Naive thymus-derived CD8-positive, alpha-beta T cell (primary cell): Measurements from ENCODE around the gene UBA52. TPM values are rescaled to one million over a fixed set of nuclear protein-coding genes. Genes with fewer than 3 reads are reported as not detected.

ENCODE experiments used
- ATAC-seq, 2 donors: fragments of 150-1000 bp; cut with Tn5 transposase in 1 of 2; sonication (Bioruptor Pico), chemical (Tn5 transposase) in 1 of 2; 1 replicate in 1 of 2; 2 replicates in 1 of 2; pipeline ENCODE4 v1.10.0; 2021; ENCODE audit warnings: mild to moderate bottlenecking in 2 of 2, moderate library complexity in 2 of 2
- POLR2A ChIA-PET: fragments of 350-600 bp; sonication (Branson Sonifier 250); formaldehyde crosslinking; loops from one replicate; lab custom pipeline; 2021; ENCODE audit warnings: antibody characterized with exemption; lab: Charles Lee
- DNase-seq, 10 donors: peaks; one replicate each; pipeline versions ENCODE4 v3.0.0 to v3.0.0-alpha.2; 2020 to 2022
- H3K27ac Mint-ChIP-seq, 10 donors: one replicate each; pipeline ENCODE4 v1.8.0; 2020 to 2022; ENCODE audit warnings: mild to moderate bottlenecking in 10 of 10, mixed read lengths in 10 of 10, moderate library complexity in 4 of 10, inconsistent platforms in 1 of 10
- H3K27me3 Mint-ChIP-seq, 5 donors: one replicate each; pipeline ENCODE4 v1.8.0; 2021 to 2022; ENCODE audit warnings: mixed read lengths in 5 of 5
- H3K36me3 Mint-ChIP-seq, 3 donors: one replicate each; pipeline ENCODE4 v1.8.0; 2020 to 2022; ENCODE audit warnings: mixed read lengths in 3 of 3, mild to moderate bottlenecking in 2 of 3, inconsistent platforms in 1 of 3
- H3K4me1 Mint-ChIP-seq, 4 donors: one replicate each; pipeline ENCODE4 v1.8.0; 2021 to 2022; ENCODE audit warnings: mixed read lengths in 4 of 4
- H3K4me3 Mint-ChIP-seq, 10 donors: one replicate each; pipeline ENCODE4 v1.8.0; 2020 to 2022; ENCODE audit warnings: mild to moderate bottlenecking in 10 of 10, mixed read lengths in 10 of 10, moderate library complexity in 6 of 10, inconsistent platforms in 1 of 10
- H3K9me3 Mint-ChIP-seq, 9 donors: one replicate each; pipeline ENCODE4 v1.8.0; 2020 to 2022; ENCODE audit warnings: mixed read lengths in 9 of 9, mild to moderate bottlenecking in 3 of 9, inconsistent platforms in 1 of 9, moderate library complexity in 1 of 9
- polyA plus RNA-seq, 3 donors: library from polyadenylated mRNA; unstranded; fragments of 300-500 nt; fragmentation: Illumina TruSeq; gene quantifications; one replicate each; pipeline ENCODE4 v1.2.3, GENCODE V29; 2021
- total RNA-seq, 8 experiments: library from RNA in 2 of 8; stranded (reverse) in 2 of 8; gene quantifications; one replicate each; pipeline ENCODE4 v1.2.3 and lab custom pipeline; 2021 to 2026

Gene UBA52
- total and polyA plus RNA-seq, 5 experiments from 2014 or later, result 1,743 to 2,077 (median 1,986) TPM

DNA sequence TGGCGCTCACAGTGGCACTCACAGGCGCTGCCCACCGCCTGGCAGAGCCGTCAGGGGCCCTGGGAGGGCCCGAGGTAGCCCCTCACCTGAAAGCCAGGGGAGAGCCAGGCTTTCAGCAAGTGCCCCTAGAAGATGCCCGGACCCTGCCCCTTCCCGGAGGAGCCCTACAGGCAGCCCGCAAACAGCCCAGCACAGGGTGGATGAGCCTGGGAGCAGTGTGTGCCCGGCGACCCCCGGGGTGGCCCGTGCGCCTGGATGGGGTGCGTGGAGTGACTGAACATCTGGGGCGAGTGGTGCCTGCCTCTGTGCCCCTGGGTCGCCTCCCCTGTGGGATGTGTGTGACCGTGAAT lies 33.5 kb downstream of the UBA52 start:
- Mint-ChIP-seq H3K27me3 (peaks cover 20 to 80% (median 46%) of the 10 kb centered on the region in 5 donors), H3K9me3 (no peaks in the 10 kb centered on the region), H3K27ac (peak overlapping the region in 3 of 10 donors; percentile 37 to 92 (median 63)), H3K4me1 (peaks cover 6 to 37% (median 17%) of the 10 kb centered on the region in 4 donors), H3K36me3 (peaks cover 0 to 9% (median 0%) of the 10 kb centered on the region in 3 donors), H3K4me3 (peak overlapping the region in 9 of 10 donors; percentile 22 to 76 (median 50))
- ATAC-seq (no peak), DNase-seq (no peak)
- POLR2A ChIA-PET, result interaction anchor here (0.6 kb wide), 2 partner anchors 75 to 272 kb away, joined by 3 to 4 read pairs; no protein-coding TSS in a partner anchor

DNA sequence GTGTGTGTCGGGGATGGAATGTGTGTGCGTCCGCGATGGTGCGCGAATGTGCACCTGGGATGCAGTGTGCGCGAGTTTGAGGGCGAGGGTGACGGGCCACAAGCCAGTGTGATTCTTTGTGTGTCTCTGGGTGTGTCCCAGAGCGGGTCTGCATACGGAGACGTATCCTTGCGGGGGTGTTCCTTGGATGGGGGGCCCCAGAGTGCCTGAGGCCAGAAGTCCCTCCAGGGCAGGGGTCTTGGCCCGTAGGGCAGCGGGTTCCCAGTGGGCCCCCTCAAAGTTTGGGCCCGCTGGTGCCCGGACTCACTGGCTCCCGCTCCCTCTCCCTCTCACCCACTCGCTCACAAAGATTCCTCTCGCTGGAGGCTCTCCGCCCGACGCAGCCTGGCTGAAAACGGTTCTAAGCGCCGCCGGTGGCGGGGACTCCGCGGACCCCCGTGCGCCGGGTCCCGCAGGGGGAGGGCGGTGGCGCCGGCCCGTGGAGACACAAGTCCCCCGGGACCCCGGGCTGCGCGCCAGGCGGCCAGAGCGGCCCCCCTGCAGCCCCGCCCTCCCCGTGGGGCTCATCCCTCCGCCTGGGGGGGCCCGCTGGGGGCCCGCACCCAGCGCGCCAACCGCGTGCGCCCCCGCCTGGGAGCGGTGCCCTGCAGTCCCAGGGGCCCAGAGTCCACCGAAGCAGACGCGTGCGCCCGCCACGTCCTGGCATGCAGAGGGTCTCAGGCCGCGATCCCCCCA lies 34.1 kb downstream of the UBA52 start:
- POLR2A ChIA-PET, result interaction anchor here (0.6 kb wide), 2 partner anchors 76 to 272 kb away, joined by 3 to 4 read pairs; no protein-coding TSS in a partner anchor
- Mint-ChIP-seq H3K9me3 (no peaks in the 10 kb centered on the region), H3K4me3 (peak overlapping the region in 9 of 10 donors; percentile 22 to 76 (median 50)), H3K27ac (peak overlapping the region in 3 of 10 donors; percentile 37 to 92 (median 63)), H3K4me1 (peaks cover 6 to 37% (median 18%) of the 10 kb centered on the region in 4 donors), H3K27me3 (peaks cover 20 to 78% (median 46%) of the 10 kb centered on the region in 5 donors), H3K36me3 (peaks cover 0 to 9% (median 0%) of the 10 kb centered on the region in 3 donors)
- DNase-seq, result no peak
- no peak for ATAC-seq

DNA sequence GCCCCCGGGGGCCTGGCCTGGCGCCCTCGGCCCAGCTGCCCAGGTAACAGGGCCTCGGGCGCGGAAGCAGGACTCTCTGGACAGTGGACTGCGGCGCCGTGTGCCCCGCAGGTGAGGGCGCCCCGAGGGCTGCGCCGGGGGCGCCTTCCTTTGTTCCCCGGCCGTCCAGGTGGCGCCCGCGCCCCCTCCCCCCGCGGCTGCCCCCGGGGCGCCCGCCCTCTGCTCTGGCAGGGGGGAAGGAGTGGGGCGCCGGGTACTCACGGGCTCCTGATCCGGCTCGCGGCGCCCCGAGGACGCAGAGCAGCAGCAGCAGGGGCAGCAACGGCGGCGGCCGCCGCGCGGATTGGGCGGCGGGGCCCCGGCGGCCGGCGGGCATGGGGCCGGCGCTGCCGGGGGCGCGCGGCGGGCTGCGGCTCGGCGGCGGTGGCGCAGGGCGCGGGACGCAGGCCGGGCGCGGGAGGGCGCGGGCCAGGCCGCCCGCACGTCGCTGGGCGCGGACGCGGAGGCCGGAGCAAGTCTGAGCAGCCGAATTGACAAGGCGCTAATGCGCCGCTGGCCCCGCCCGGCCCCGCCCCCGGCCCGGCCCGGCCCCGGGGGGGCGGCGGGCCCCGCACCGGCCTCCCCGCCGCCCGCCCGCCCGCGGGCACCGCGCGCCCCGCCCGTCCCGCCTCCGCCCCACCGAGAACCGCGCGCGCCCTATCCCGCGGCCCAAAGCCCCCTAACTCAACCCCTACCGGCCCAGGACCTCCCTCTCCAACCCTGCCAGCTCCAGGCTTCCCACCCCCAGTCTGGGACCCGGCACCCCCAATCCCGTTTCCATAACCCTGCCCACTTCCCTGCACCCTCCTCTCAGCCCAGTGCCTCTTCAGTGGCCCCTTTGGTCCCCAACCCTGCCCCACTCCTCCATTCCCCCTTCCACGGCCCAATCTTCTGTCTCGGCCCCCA lies 34.9 kb downstream of the UBA52 start, which contains the start of gene CRLF1:
CRLF1 (minus strand) TSS at position 519 of the 945 bp plus-strand sequence; CDS start at position 376, 143 bp downstream.
- Mint-ChIP-seq H3K4me3 (peak within 1 kb of the TSS in 4 of 10 donors; percentile 18 to 69 (median 62)), H3K36me3 (peaks cover 0 to 12% (median 0%) of the 10 kb centered on the region in 3 donors)
- no peak for DNase-seq

DNA sequence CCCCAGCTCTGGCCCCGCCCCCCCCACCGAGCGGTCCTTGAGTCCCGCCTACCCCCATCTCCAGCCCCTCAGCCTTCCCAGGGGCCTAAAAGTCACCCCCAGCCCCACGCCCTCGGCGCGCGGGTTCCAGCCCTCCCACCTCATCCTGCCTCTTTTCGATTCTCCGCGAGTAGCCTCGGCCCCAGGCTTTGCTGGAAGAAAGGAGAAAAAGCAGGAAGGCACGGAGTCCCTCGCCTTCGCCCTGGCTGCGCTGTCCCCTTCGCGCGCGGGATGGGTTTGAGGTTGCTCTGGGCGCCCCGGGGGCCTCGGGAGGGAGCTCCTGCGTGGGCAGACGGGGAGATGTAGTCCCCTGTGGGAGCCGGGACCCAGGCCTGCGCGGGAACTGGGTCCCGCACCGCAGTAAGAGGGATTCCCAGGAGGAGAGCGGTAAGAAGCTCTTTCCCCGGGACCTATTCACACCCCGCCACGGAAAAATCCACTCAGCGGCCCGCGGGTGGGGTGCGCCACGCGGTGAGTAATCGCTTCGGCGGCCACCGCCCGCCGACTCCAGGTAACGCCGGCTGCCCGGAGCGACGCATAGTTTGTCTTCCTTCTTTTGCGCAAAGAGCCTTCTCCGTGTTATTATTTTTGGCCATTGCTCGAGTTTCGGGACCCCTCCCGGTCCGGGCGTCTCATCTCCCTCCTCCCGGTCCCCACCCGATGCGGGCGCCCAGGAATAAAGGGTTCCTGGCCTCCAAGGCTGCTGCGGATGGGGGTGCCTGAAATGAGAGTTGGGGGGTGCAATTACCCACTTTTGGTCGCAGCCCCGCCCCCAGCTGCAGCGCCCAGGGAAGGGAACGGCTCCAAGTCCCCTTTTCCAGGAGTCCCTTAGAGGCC lies 35.8 kb downstream of the UBA52 start:
- DNase-seq (no peak), ATAC-seq (no peak)
- Mint-ChIP-seq H3K9me3 (no peaks in the 10 kb centered on the region), H3K27ac (no peak overlapping the region), H3K4me1 (peaks cover 13 to 52% (median 30%) of the 10 kb centered on the region in 4 donors), H3K36me3 (peaks cover 0 to 12% (median 0%) of the 10 kb centered on the region in 3 donors), H3K27me3 (peaks cover 25 to 79% (median 46%) of the 10 kb centered on the region in 5 donors), H3K4me3 (peak overlapping the region in 3 of 10 donors; percentile 7 to 69 (median 57))
- POLR2A ChIA-PET, result no interaction called here

More for the DNA sequence above, 34.9 kb downstream of the UBA52 start, which contains the start of gene CRLF1:
- Mint-ChIP-seq H3K27me3 (peaks cover 24 to 79% (median 50%) of the 10 kb centered on the region in 5 donors), H3K9me3 (no peaks in the 10 kb centered on the region), H3K4me1 (peaks cover 10 to 44% (median 24%) of the 10 kb centered on the region in 4 donors), H3K27ac (peak within 1 kb of the TSS in 1 of 10 donors; percentile 63)
- POLR2A ChIA-PET, result no interaction called here
- ATAC-seq, result no peak

DNA sequence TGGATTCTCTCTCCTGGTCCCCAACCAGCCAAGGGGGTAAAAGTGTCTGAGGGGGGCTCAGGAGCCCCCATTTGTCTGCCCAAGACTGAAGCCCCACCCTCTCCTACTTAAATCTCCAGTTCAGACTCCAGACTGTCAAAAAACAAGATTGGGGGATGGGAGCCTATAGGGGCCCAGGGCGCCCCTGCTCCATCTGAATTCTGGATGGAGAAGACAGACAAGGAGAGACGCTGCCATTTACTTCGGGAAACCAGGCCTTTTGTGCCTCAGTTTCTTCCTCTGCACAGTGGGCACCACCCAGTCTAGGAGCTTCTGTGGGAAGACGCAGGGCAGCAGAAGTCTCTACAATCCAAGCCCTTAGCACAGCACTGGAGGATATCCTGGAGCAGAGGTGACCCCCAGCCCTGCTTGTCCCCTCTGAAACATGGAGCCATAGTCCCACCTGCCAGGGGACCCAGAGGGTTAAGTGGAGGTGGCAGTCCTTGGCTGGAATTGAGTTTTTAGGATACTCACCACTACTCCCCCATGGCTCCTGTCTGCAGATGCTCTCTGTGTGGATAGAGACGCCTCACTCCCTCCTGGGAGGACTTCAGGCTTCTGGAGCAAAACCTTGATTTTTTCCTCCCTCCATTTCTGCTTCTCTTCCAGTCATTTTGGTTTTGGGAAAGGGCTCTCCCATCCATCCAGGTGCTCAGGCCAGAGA lies 36.6 kb downstream of the UBA52 start:
- POLR2A ChIA-PET, result no interaction called here
- H3K9me3 Mint-ChIP-seq, result no peaks in the 10 kb centered on the region
- H3K27ac Mint-ChIP-seq, result no peak overlapping the region
- ATAC-seq, result no peak
- peaks cover 22 to 79% (median 44%) of the 10 kb centered on the region in 5 donors for H3K27me3 Mint-ChIP-seq
- peak overlapping the region in 5 of 10 donors; percentile 26 to 69 (median 28) for H3K4me3 Mint-ChIP-seq
- H3K4me1 Mint-ChIP-seq, result peaks cover 13 to 54% (median 27%) of the 10 kb centered on the region in 4 donors
- DNase-seq, result no peak
- H3K36me3 Mint-ChIP-seq, result peaks cover 0 to 9% (median 0%) of the 10 kb centered on the region in 3 donors

DNA sequence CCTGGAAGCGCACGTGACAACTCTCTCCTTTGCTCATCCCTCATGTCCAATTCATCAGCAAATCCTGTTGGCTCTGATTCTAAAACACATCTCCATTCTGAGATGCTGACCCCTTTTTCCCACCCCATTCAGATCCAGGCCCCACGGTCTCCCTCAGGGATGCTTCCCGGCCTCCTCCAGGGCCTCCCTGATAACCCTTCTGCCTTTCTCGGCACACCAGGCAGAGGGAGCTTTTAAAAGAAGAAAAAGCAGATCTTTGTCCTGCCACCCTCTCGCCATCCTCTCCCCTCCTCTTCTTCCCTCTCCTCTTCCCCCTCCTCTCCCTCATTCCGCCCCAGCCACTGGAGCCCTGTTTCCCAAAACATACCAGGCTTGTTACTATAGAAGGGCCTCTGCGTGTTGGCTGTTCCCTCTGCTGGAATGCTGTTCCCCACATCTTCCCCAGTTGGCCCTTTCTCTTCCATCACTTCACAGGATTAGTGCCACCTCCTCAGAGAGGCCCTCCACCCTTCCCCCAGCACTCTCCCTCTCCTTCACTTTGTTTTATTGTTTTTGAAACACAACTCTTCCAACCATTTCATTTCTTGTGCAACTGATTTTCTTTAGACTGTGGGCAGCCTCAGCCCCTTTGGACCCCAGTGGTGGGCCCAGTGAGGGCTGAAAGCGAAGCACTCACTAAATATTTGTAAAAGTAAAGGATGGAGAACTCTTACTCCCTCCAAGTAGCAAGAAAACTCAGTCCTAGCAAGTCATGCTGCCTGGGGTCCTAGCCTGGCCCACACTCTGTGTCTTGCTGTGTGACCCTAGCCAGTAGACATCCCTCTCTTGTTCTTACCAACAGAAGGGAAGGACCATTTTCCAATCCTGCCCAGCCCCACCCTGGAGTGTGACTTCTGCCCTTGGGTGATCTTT lies 37.4 kb downstream of the UBA52 start:
- Mint-ChIP-seq H3K36me3 (peaks cover 0 to 9% (median 0%) of the 10 kb centered on the region in 3 donors), H3K27me3 (peaks cover 21 to 82% (median 50%) of the 10 kb centered on the region in 5 donors), H3K27ac (no peak overlapping the region), H3K4me1 (peaks cover 13 to 59% (median 27%) of the 10 kb centered on the region in 4 donors), H3K4me3 (peak overlapping the region in 5 of 10 donors; percentile 7 to 67 (median 28)), H3K9me3 (no peaks in the 10 kb centered on the region)
- no peak for DNase-seq
- POLR2A ChIA-PET, result no interaction called here
- ATAC-seq, result no peak

DNA sequence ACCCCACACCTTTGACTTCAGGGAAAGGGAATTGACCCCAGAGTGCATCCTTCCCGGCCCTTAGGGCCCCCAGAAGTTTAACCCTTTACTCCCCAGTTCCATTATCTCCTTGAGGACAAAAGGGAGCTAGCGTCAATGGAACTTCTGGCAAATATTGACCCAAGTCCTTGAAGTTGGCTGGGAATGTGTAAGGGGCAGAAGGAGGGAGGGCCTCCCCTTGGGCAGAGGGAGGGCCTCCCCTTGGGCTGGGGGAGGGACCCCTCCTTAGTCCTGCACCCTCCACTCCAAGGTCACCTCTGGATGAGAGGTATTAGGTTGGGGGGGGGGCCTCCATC lies 38.0 kb downstream of the UBA52 start:
- Mint-ChIP-seq H3K36me3 (peaks cover 0 to 9% (median 0%) of the 10 kb centered on the region in 3 donors), H3K27ac (no peak overlapping the region), H3K4me1 (peaks cover 13 to 60% (median 29%) of the 10 kb centered on the region in 4 donors), H3K9me3 (no peaks in the 10 kb centered on the region), H3K4me3 (peak overlapping the region in 2 of 10 donors; percentile 4 to 11), H3K27me3 (peaks cover 24 to 82% (median 56%) of the 10 kb centered on the region in 5 donors)
- POLR2A ChIA-PET, result no interaction called here
- no peak for ATAC-seq
- DNase-seq, result no peak

DNA sequence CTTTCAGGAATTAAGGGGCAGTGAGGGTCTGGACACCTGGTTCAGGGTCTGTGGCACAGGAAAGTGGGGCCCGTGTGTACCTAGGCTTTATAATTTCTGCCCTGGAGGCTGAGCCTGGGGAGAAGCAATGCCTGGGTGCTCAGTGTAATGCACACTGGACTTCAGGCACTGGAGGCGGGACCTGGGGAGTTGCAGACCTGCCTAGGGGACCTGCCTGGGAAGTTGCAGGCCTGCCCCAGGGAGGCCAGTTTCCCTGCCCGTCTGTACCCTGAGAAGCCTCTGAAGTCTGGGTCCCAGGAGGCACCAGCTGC lies 38.5 kb downstream of the UBA52 start:
- no peak for ATAC-seq
- Mint-ChIP-seq H3K9me3 (no peaks in the 10 kb centered on the region), H3K27me3 (peaks cover 27 to 82% (median 52%) of the 10 kb centered on the region in 5 donors), H3K36me3 (peaks cover 0 to 9% (median 0%) of the 10 kb centered on the region in 3 donors), H3K4me3 (peak overlapping the region in 2 of 10 donors; percentile 4 to 11), H3K27ac (no peak overlapping the region), H3K4me1 (peaks cover 13 to 54% (median 29%) of the 10 kb centered on the region in 4 donors)
- no peak for DNase-seq
- POLR2A ChIA-PET, result no interaction called here

DNA sequence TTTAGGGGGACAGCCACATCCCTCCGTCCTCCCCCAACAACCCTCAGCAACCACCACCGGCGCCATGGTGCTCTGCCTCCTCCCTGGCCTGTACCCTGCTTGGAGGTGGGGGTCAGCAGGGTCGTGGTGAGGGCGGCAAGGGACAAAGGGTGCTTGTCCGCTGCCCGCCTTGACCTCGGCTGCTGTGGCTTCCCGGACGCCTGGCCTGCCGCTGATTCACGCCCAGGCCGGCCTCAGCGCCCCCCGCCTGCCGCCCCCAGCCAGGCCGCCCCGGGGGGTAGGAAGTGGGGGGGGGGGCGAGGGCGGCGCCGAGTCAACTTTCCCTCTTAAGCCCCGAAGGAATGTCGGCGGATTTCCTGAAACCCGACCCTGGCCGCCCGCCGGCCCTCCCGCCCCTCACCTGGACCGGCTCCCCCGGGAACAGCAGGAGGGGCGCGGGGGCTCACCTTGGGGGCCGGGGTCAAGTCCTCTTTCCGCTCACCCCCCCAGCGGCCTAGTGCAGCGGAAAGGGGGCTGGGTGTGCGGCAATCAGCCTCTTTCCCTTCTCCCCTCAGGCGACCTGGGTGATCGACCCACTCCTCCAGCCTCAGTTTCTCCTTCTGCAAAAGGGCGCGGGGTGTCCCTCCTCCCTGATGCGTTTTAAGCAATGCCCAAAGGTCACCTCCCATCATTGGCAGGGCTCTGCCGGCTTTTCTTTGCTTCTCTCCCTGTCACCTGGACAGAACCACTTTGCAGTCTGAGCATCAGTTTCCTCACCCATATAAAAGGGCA lies 39.1 kb downstream of the UBA52 start:
- H3K27ac Mint-ChIP-seq, result peak overlapping the region in 1 of 10 donors; percentile 35
- peaks cover 13 to 50% (median 25%) of the 10 kb centered on the region in 4 donors for H3K4me1 Mint-ChIP-seq
- H3K36me3 Mint-ChIP-seq, result peaks cover 0 to 6% (median 0%) of the 10 kb centered on the region in 3 donors
- POLR2A ChIA-PET, result no interaction called here
- ATAC-seq, result no peak
- DNase-seq, result no peak
- H3K4me3 Mint-ChIP-seq, result peak overlapping the region; percentile 36 to 83 (median 78)
- H3K27me3 Mint-ChIP-seq, result peaks cover 26 to 81% (median 49%) of the 10 kb centered on the region in 5 donors
- no peaks in the 10 kb centered on the region for H3K9me3 Mint-ChIP-seq
